ENCODE measurements around the gene PLOD2. TPM values are rescaled to one million over a fixed set of nuclear protein-coding genes. Genes with fewer than 3 reads are reported as not detected.

PLOD2 gene
- total RNA-seq, 1 experiment from 2014 or later: 158 TPM

GRCh38 chr3:146133441-146133840 lies 27.5 kb downstream of the PLOD2 start:
- CTCF ChIA-PET: no interaction called here
- POLR2A ChIA-PET: no interaction called here

GRCh38 chr3:146131616-146132410 lies 29.2 kb downstream of the PLOD2 start:
- no peak for TF ChIP-seq TCF7L2 (IDR thresholded peaks at IDR 0.05; ENCODE audit: low read depth, low read length)
- TF ChIP-seq SIN3A (IDR thresholded peaks at IDR 0.05; ENCODE audit: borderline replicate concordance, insufficient read depth, low read depth, low read length): no peak
- TF ChIP-seq CTCF (IDR thresholded peaks at IDR 0.05): no peak
- TF ChIP-seq REST (IDR thresholded peaks at IDR 0.05; ENCODE audit: insufficient read depth in 1 of 2, low read depth in 2 of 2, low read length in 1 of 2): no peak
- TF ChIP-seq POLR2AphosphoS5 (IDR thresholded peaks at IDR 0.05; ENCODE audit: low read depth, low read length): no peak
- 0 out of 2 replicates have a peak, but pooled peaks have one; percentile 26 for ATAC-seq
- BruUV-seq (replicated peaks): no TSS peak
- POLR2A ChIA-PET: no interaction called here
- Histone ChIP-seq H3K27me3 (ENCODE audit: control insufficient read depth, insufficient read depth, low read length) (no peaks in the 10 kb centered on the region), H3K9me3 (ENCODE audit: control insufficient read depth, insufficient read depth, low read depth, low read length) (no peaks in the 10 kb centered on the region), H3K27ac (ENCODE audit: low read length) (no peak overlapping the region), H3K4me1 (ENCODE audit: control insufficient read depth, insufficient read depth, low read length) (peaks cover 11% of the 10 kb centered on the region), H3K36me3 (ENCODE audit: control insufficient read depth, insufficient read depth, low read length) (no peaks in the 10 kb centered on the region), H3K4me3 (ENCODE audit: low read depth in 2 of 2, low read length in 2 of 2) (no peak overlapping the region)
- intact Hi-C loops (cut with micrococcal nuclease; ENCODE audit: unreplicated experiment) (no loop called here), in situ Hi-C loops (cut with HindIII; ENCODE audit: low pct_unique_long_range_greater_than_20kb, low sequenced_read_pairs) (no loop called here)
- DNase-seq (ENCODE audit: low read depth, low spot score): no peak
- CTCF ChIA-PET: no interaction called here

More at GRCh38 chr3:146133441-146133840, 27.5 kb downstream of the PLOD2 start:
- Histone ChIP-seq H3K36me3 (ENCODE audit: control insufficient read depth, insufficient read depth, low read length) (no peaks in the 10 kb centered on the region), H3K4me1 (ENCODE audit: control insufficient read depth, insufficient read depth, low read length) (peaks cover 11% of the 10 kb centered on the region), H3K9me3 (ENCODE audit: control insufficient read depth, insufficient read depth, low read depth, low read length) (no peaks in the 10 kb centered on the region), H3K27me3 (ENCODE audit: control insufficient read depth, insufficient read depth, low read length) (no peaks in the 10 kb centered on the region), H3K4me3 (ENCODE audit: low read depth in 2 of 2, low read length in 2 of 2) (no peak overlapping the region), H3K27ac (ENCODE audit: low read length) (no peak overlapping the region)
- in situ Hi-C loops (cut with HindIII; ENCODE audit: low pct_unique_long_range_greater_than_20kb, low sequenced_read_pairs): no loop called here
- intact Hi-C loops (cut with micrococcal nuclease; ENCODE audit: unreplicated experiment): no loop called here
- no TSS peak for BruUV-seq (replicated peaks)
- no peak for ATAC-seq
- no peak for DNase-seq (ENCODE audit: low read depth, low spot score)
- TF ChIP-seq POLR2AphosphoS5 (IDR thresholded peaks at IDR 0.05; ENCODE audit: low read depth, low read length): no peak
- TF ChIP-seq CTCF (IDR thresholded peaks at IDR 0.05): no peak
- TF ChIP-seq REST (IDR thresholded peaks at IDR 0.05; ENCODE audit: insufficient read depth in 1 of 2, low read depth in 2 of 2, low read length in 1 of 2): no peak
- TF ChIP-seq SIN3A (IDR thresholded peaks at IDR 0.05; ENCODE audit: borderline replicate concordance, insufficient read depth, low read depth, low read length): no peak
- TF ChIP-seq TCF7L2 (IDR thresholded peaks at IDR 0.05; ENCODE audit: low read depth, low read length): no peak

All from Panc1 (cell line).